SH-SY5Y (cell line): ENCODE results near the gene CHCT1.

Source experiments
- GATA2 ChIP-seq: IDR thresholded peaks from 2 replicates; pipeline ENCODE4 v1.6.1; 2011; ENCODE audit warnings: mild to moderate bottlenecking, low read depth, low read length
- GATA3 ChIP-seq: IDR thresholded peaks from 2 replicates; pipeline ENCODE4 v1.6.1; 2011; ENCODE audit warnings: low read depth, mild to moderate bottlenecking, low read length, moderate library complexity

DNA sequence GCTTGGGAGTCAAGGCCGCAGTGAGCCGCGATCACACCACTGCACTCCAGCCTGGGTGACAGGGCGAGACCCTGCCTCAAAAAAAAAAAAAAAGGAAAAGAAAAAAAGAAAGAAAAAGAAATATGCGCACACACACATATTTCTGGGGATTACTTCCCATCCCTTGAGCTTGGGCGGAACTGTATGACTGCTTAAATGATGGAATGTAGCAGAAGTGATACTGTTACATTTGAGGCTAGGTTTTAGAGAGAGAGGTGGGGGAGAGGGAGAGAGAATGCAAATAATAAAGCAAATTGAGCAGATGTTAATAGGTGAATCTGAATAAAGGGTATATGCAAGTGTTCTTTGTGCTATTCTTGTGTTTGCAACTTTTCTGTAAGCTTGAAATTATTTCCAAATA, 18.3 kb upstream of the CHCT1 start:
- TF ChIP-seq GATA2 = no peak
- no peak for TF ChIP-seq GATA3
